ENCODE results near the gene AKAP8.

DNA sequence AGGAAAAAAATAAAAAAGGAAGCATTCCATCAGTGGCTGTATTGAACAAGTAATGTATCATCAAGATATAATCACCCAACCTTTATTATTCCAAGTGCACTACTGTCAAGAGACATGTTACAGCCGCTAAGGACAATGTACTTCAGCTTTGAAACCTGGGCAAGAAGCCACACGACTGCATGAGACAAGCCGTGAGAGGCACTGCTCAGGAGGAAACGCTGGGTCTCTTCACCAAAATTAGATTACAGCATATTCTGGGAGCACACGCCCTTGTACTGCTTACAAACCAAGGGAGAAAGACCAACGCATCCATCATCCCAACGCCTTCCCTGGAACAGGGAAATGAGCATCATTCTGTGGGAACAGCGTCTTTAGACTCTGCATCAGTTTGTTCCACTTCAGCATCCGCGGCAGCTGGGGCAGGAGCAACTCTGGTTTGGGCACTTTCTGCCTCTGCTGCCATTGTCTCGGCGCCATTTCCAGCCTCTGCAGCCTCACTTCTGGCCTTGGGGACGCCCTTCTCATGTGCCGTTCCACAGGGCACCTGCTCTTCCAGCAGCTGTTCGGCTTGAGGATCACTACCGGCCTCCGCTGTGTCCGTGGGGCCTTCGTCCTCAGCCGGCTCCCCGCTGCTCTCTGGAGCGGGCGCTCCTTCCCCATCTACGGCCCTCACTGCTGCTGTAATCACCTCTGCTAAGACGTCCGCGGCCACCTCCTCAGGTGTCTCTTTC lies 24.9 kb downstream of the AKAP8 start:
- 0 out of 2 replicates have a peak, but pooled peaks have one; percentile 46 for TF ChIP-seq POLR2AphosphoS5 (IDR thresholded peaks at IDR 0.05; ENCODE audit: low read depth, low read length)
- no peak for TF ChIP-seq TAF1 (IDR thresholded peaks at IDR 0.05; ENCODE audit: borderline replicate concordance, low read depth, low read length)
- TF ChIP-seq POLR2A (IDR thresholded peaks at IDR 0.05; ENCODE audit: low read depth, low read length): no peak
